ENCODE measurements around the gene GLRB.

Gene GLRB

GRCh38 chr4:157075811-157076577 lies at the start of gene GLRB:
Gene GLRB, plus strand, starts transcription at chr4:157076150. Its CDS starts 1,875 bp downstream, at chr4:157078025.
- Histone ChIP-seq H3K36me3 (no peaks in the 10 kb centered on the region), H3K27ac (no peak within 1 kb of the TSS)

GRCh38 chr4:157035471-157035870 lies 40.5 kb upstream of the GLRB start:
- no peaks in the 10 kb centered on the region for H3K4me1 ChIP-seq (ENCODE audit: control insufficient read depth in 1 of 2, insufficient read depth in 1 of 2, low read depth in 1 of 2, low read length in 1 of 2)
- no peaks in the 10 kb centered on the region for H3K9me3 ChIP-seq
- H3K36me3 ChIP-seq: no peaks in the 10 kb centered on the region
- H3K4me3 ChIP-seq (ENCODE audit: low read depth in 1 of 2, low read length in 1 of 2): no peak overlapping the region
- no peak for TF ChIP-seq CTCF (IDR thresholded peaks at IDR 0.05)
- no peak overlapping the region for H3K27ac ChIP-seq
- no peaks in the 10 kb centered on the region for H3K27me3 ChIP-seq

More at GRCh38 chr4:157075811-157076577, at the start of gene GLRB:
- peaks cover 60% of the 10 kb centered on the region for H3K27me3 ChIP-seq
- no peak for TF ChIP-seq CTCF (IDR thresholded peaks at IDR 0.05)
- H3K4me1 ChIP-seq (ENCODE audit: control insufficient read depth in 1 of 2, insufficient read depth in 1 of 2, low read depth in 1 of 2, low read length in 1 of 2): peaks cover 5 to 8% of the 10 kb centered on the region in 2 experiments
- no peaks in the 10 kb centered on the region for H3K9me3 ChIP-seq
- H3K4me3 ChIP-seq (ENCODE audit: low read depth in 1 of 2, low read length in 1 of 2): peak within 1 kb of the TSS; percentile 16 to 21

GRCh38 chr4:157040405-157040804 lies 35.5 kb upstream of the GLRB start:
- no peaks in the 10 kb centered on the region for H3K36me3 ChIP-seq
- no peaks in the 10 kb centered on the region for H3K9me3 ChIP-seq
- H3K27ac ChIP-seq: no peak overlapping the region
- no peak overlapping the region for H3K4me3 ChIP-seq (ENCODE audit: low read depth in 1 of 2, low read length in 1 of 2)
- peaks cover 4 to 9% of the 10 kb centered on the region in 2 experiments for H3K4me1 ChIP-seq (ENCODE audit: control insufficient read depth in 1 of 2, insufficient read depth in 1 of 2, low read depth in 1 of 2, low read length in 1 of 2)
- no peak for TF ChIP-seq CTCF (IDR thresholded peaks at IDR 0.05)
- H3K27me3 ChIP-seq: no peaks in the 10 kb centered on the region

GRCh38 chr4:157043131-157043530 lies 32.8 kb upstream of the GLRB start:
- Histone ChIP-seq H3K4me1 (ENCODE audit: control insufficient read depth in 1 of 2, insufficient read depth in 1 of 2, low read depth in 1 of 2, low read length in 1 of 2) (peaks cover 4 to 9% of the 10 kb centered on the region in 2 experiments), H3K4me3 (ENCODE audit: low read depth in 1 of 2, low read length in 1 of 2) (no peak overlapping the region), H3K27me3 (no peaks in the 10 kb centered on the region), H3K27ac (no peak overlapping the region), H3K36me3 (no peaks in the 10 kb centered on the region), H3K9me3 (no peaks in the 10 kb centered on the region)
- TF ChIP-seq CTCF (IDR thresholded peaks at IDR 0.05): no peak

- H3K9me3 ChIP-seq: no peaks in the 10 kb centered on the region
- H3K4me1 ChIP-seq (ENCODE audit: control insufficient read depth in 1 of 2, insufficient read depth in 1 of 2, low read depth in 1 of 2, low read length in 1 of 2): peaks cover 4 to 9% of the 10 kb centered on the region in 2 experiments
- no peak overlapping the region for H3K4me3 ChIP-seq (ENCODE audit: low read depth in 1 of 2, low read length in 1 of 2)
- no peaks in the 10 kb centered on the region for H3K27me3 ChIP-seq
- no peaks in the 10 kb centered on the region for H3K36me3 ChIP-seq
- no peak for TF ChIP-seq CTCF (IDR thresholded peaks at IDR 0.05)
- no peak overlapping the region for H3K27ac ChIP-seq
Measured at GRCh38 chr4:157045507-157046127, 30.3 kb upstream of the GLRB start.

Data from neutrophil (primary cell).